ENCODE data around the gene BACH2.
A peak's percentile ranks its signal among the peaks of the same experiment; 100 is the strongest.

Gene BACH2

GRCh38 chr6:89963391-89963790, 333.3 kb downstream of the BACH2 start:
- DNase-seq, result no peak

DNA sequence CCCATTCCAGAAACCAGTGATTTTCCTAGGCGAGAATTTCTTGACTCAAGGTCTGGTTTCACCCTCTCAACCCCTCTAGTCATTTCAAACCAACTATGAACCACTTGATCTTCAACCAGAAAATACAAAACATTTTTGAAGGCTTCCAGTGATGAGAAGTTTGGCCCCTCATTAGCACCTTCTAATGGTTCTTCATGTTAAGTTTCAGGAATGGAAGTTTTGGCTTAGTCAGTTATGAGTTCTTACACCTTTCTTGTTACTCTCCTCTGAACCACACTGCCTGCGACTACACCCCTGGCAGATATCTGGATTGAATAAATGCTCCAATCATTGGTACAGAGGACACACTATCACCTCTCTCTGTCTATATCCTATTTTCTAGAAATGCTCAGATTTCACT, 335.2 kb downstream of the BACH2 start:
- DNase-seq, result no peak

DNA sequence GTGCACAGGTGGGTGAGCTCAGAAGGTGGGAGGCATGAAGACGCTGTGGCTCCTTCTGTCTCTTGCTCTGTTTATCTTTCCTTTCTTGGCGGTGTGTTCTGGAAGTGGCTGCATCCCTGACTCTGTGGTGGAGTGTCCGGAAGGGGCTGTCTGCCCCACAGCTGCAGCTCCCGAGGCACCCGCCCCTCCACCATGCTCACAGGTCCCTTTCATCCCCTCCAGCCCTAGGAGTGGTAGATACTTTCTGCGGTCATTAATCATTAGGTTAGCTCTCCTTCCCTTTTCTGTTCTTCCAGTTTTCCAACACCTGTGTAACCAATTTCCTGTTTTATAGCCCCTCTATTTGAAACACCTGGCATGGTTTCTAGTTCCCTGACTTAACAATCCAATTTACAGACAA, 336.8 kb downstream of the BACH2 start:
- DNase-seq, result no peak

DNA sequence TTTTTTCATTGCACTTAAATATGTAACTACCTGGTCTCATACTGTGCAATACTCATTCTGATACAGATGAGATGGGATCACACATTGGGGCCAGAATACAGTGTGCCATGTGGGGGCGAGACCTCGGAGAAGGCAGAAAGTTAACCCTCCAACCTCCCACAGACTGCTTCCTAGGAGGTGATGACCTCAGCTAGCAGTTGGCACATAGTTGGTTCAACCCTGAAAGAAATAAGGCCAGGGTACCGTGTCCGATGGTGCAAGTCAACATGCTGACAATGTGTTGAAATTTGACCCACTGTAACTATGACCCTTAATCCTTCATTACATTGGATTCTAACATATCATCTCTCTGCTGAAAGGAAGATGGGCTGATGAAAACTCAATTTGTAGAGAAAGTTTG, 340.5 kb downstream of the BACH2 start:
- DNase-seq, result no peak

DNA sequence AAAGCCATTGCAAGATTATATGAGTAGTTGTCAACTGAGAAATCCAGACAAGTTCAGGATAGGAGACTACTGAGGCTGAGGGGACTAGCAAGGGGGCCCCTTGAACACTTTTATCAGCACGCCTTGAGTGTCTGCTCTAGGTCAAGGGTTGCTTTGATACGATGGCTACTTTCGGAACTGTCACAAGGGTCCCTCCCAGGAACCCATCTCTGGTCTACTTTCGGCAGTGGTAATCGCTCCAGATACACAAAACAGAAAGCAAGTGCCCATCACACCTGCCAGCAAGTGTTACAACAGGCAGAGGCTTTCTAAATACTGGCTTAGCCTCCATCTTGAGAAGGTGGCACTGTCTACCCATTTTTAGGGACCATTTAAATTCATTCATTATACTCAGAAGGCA, 341.3 kb downstream of the BACH2 start:
- DNase-seq, result no peak

DNA sequence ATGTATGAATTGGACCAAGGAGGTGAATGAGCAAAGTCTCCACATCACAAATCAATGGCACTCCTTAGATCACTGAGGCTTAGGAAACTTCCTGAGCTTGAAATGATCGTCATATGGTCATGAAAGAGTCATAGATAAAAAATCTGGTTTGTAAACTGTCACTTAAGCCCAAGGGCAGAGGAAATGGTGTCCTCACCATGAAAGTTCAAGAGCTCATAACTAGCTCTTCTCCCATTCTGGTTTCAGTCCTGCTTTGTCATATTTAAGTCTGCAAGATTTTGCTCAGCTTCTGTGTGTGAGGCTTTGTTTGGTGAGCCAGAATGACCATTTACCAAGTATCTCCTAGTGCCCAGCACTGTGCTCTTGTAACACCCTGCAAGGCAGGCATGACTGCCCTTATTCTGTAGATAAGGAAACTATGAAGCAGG, 341.9 kb downstream of the BACH2 start:
- DNase-seq, result no peak

- DNase-seq, result no peak
These were observed 344.0 kb downstream of the BACH2 start for GRCh38 chr6:89952686-89953085.

- DNase-seq, result peak in 1 of 14 donors; percentile 5
These were observed 344.5 kb downstream of the BACH2 start for GRCh38 chr6:89952105-89952671.

DNA sequence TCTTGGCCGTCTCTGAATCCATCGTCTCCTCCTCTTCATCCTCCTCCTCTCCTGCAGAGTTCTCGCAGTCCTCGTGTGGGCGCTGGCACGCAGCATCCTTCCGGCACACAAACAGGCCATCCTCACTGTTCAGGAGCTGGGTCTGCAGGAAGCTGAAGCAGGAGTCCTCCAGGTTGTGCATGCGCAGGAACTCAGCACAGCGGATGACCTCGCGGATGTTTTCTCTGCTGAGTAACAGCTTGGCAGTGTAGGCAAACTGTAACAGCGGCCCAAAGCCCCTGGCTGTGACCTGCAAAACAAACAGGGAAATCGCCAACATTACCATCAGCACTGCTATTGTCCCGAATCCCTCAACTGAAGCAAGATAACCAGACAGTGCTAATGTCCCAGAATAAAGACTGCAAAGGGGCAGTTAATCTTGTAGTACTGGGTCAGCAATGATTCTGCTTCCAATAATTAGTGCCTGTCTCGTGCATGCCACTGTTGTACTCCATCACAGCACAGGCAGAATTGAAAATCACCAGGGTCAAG, 345.0 kb downstream of the BACH2 start:
- DNase-seq, result peak in 10 of 14 donors; percentile 11 to 74 (median 45)

GRCh38 chr6:89950879-89951391, 345.7 kb downstream of the BACH2 start:
- DNase-seq, result peak in 3 of 14 donors; percentile 26 to 45 (median 28)

DNA sequence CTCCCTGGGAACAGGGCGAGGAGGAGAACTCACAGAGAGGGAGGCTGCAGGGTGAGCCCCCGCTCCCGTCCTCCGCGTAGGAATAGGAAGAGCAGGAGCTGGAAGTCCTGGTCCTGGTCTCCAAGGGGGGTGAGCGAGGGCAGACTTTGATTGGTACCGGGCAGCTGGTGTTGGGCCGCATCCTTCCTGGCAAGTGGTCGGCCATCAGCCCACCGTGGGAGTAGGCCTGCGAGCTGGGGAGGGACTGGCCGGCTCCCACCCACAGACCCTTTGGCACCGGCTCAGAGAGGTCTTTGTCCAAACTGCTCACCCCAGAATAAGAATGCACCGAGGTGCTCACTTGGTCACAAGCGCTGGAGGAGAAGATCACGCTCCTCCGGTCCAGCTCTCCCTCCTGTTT, 346.2 kb downstream of the BACH2 start:
- DNase-seq, result no peak

GRCh38 chr6:89948876-89949275, 347.8 kb downstream of the BACH2 start:
- DNase-seq, result no peak

DNA sequence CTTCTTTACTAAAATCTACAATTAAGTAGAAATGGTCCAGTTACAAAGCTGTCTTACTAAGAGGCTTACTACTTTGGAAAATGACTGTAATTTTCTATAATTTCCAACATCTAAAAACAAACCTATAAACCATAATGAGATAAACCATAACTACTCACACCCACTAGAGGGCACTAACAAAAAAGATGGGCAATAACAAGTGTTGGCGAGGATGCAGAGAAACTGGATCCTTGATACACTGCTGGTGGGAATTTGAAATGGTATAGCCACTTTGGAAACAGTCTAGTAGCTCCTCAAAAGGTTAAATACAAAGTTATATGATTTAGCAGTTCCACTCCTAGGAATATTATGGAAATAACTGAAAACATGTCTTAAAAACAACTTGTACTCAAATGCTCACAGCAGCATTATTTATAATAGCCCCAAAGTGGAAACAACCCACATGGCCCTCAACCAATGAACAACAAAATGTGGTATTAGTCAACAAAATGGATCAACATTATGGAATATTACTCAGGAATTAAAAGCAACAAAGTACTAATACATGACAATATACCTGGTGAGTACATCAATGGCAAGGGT, 351.7 kb downstream of the BACH2 start:
- DNase-seq, result no peak

DNA sequence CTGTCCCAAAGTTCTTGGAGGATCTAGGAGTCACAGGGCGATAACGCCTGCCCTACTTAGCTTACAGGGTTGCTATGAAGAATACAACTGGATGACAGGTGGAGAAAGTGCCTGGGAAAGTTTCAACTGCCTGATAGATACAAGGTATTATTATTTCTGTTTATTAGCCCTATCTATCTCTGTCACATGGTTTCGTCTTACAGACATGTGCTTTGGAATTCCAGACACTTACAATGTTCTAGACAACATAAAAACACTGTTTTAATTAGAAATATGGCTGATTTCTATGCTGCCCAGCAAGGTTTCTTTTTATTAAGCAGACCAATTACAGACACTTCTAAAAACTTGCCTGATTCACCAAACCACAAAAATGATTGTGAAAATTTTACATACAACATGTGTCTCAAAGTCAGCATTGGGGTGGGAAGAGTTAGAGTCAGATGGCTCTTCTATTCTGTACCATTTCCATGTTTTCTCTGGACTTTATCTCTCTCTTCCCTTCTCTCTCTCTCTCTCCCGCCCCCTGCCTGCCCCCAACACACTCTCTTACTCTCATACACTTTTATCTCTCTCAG, 352.4 kb downstream of the BACH2 start:
- no peak for DNase-seq

- no peak for DNase-seq
These were observed 354.0 kb downstream of the BACH2 start for GRCh38 chr6:89942601-89943000.

GRCh38 chr6:89941763-89942497, 354.7 kb downstream of the BACH2 start:
- peak in 1 of 14 donors; percentile 54 for DNase-seq

- peak in 12 of 14 donors; percentile 23 to 77 (median 62) for DNase-seq
These were observed 355.4 kb downstream of the BACH2 start for GRCh38 chr6:89941031-89941762.

DNA sequence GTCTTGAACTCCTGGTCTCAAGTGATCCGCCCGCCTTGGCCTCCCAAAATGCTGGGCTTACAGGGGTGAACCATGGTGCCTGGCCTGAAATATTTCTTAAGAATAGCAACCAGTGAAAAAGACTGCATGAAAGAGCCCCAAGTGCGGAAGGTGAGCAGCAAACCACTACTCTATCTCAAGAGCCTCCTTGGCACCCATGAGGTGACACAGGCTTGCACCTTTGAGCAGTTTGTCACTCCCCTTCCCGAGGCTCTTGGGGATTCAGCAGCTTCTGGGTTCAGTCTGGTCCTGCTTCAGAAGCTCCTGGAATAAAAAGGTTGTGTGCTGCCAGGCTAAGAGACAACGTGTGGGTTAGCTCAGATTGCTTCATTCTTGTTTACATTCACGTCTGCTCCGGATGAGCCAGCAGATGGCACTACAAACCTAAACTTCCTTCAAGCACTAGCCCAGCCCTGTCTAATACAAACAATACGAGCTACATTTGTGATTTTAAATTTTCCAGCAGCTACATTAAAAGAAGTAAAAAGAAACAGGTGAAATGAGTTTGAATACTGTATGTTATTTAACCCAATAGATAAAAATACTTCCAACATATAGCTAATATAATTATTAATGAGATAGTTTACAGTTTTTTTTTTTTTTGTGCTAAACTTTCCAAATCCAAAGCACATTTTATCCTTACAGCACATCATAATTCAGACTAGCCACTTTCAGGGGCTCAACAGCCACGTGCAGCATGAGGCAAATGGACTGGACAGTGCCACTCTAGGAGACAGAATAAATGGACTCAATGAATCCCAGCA, 356.2 kb downstream of the BACH2 start:
- peak in 13 of 14 donors; percentile 13 to 81 (median 46) for DNase-seq

DNA sequence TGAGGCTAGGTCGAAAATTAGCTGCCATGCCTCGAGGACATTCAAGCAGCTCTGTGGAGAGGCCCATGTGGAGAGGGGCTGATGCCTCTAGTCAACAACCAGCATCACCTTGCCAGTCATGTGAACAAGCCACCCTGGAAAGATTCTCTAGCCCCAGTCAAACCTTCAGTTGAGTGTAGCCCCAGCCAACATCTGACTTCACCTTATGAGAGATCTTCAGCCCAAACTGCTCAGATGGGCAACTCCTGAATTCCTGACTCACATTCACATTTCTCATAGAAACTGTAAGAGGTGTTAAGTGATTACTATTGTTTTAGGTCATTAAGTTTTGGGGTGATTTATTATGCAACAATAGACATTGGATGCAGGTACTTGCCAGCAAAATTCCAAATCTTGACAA, 357.5 kb downstream of the BACH2 start:
- DNase-seq, result no peak

- DNase-seq, result no peak
These were observed 358.6 kb downstream of the BACH2 start for GRCh38 chr6:89938014-89938413.

- no peak for DNase-seq
These were observed 360.5 kb downstream of the BACH2 start for GRCh38 chr6:89936177-89936576.

Data from C1 segment of cervical spinal cord (tissue), 14 donors.